Measurements from ENCODE around the gene MPZL1.
A peak's percentile ranks its signal among the peaks of the same experiment; 100 is the strongest.

The MPZL1 gene

DNA sequence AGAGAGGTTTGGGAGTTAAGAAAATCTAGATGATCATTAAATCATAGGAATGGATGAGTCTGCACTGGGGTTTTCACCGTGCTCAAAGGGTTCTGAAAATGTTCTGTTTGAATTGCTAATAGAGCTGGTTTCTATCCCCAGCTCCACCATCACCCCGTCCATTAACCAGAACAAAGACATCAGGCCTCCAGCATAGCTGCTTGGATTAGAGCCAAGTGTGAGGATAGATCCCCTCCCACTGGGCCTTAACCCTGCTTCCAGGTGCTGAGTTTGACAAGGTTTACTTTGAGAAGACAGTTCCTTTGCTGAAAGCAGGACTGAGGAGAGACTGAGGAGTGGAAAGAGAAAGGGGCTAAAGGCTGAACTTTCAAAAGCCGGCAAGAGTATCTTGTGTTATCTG, 48.3 kb downstream of the MPZL1 start:
- in situ Hi-C loops (cut with HindIII; ENCODE audit: low sequenced_read_pairs): no loop called here
- H3K4me3 ChIP-seq (ENCODE audit: low read depth, low read length): no peak overlapping the region
- no peak for DNase-seq (ENCODE audit: low read depth, low spot score)
- TF ChIP-seq, protein P1, sequence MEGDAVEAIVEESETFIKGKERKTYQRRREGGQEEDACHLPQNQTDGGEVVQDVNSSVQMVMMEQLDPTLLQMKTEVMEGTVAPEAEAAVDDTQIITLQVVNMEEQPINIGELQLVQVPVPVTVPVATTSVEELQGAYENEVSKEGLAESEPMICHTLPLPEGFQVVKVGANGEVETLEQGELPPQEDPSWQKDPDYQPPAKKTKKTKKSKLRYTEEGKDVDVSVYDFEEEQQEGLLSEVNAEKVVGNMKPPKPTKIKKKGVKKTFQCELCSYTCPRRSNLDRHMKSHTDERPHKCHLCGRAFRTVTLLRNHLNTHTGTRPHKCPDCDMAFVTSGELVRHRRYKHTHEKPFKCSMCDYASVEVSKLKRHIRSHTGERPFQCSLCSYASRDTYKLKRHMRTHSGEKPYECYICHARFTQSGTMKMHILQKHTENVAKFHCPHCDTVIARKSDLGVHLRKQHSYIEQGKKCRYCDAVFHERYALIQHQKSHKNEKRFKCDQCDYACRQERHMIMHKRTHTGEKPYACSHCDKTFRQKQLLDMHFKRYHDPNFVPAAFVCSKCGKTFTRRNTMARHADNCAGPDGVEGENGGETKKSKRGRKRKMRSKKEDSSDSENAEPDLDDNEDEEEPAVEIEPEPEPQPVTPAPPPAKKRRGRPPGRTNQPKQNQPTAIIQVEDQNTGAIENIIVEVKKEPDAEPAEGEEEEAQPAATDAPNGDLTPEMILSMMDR (IDR thresholded peaks at IDR 0.05; ENCODE audit: low read depth, low read length): no peak

DNA sequence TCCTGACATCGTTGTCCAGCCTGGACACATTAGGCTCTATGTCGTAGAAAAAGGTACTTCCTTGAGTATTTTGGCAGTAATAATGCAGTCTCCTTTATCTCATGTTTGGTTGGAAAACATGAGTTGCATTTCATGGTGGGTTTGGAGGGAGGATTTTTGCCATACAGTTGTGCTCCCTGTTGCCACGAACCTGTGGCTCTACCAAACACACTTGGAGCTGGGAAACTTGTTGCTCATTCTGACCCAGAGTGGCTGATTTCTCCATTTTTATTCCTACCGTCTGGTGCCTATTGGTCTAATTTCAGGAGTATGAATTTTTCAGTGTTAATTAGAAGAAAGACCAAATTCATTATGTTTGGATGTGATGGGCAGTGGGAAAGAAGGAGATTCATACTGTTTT, 50.7 kb downstream of the MPZL1 start:
- in situ Hi-C loops (cut with HindIII; ENCODE audit: low sequenced_read_pairs): no loop called here
- TF ChIP-seq, protein P1 (IDR thresholded peaks at IDR 0.05; ENCODE audit: low read depth, low read length): no peak
- DNase-seq (ENCODE audit: low read depth, low spot score): no peak
- no peak overlapping the region for H3K4me3 ChIP-seq (ENCODE audit: low read depth, low read length)

DNA sequence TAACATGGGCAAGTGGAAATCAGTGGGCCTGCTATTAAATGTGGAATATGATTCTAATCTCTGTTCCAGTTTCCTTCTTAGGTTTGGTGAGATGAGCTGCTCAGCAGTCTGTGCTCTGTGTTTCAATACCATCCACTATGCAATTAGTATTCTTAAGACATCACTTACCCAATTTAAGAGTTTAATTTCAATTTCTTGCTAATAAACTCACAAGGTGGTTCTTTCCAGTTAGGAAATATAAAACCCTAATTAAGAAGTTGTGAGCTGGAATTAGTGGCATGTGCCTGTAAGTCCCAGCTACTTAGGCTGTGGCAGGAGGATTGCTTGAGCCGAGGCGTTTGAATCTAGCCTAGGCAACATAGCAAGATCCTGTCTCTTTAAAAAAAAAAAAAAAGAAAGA, 51.7 kb downstream of the MPZL1 start:
- TF ChIP-seq, protein P1 (IDR thresholded peaks at IDR 0.05; ENCODE audit: low read depth, low read length): no peak
- no peak overlapping the region for H3K4me3 ChIP-seq (ENCODE audit: low read depth, low read length)
- in situ Hi-C loops (cut with HindIII; ENCODE audit: low sequenced_read_pairs): no loop called here
- no peak for DNase-seq (ENCODE audit: low read depth, low spot score)

DNA sequence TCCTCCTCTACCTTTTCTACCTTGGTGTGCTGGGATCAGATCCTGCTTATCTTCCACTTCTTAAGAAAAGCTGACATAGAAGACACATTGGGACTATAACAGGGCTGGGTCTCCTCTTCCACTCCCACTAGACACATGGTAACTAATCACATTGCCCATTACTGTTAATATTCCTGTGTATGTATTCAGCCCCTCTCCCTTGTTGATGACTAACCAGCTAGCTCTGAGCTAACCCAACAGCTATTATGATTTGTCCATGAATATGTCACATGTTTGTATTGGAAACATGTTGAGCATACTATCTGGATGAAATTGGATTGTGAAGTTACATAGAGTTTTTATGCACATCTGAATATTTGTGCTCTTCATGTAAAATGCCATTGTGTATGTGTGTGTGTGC, 52.9 kb downstream of the MPZL1 start:
- TF ChIP-seq, protein P1 (IDR thresholded peaks at IDR 0.05; ENCODE audit: low read depth, low read length): no peak
- peak; percentile 17 for DNase-seq (ENCODE audit: low read depth, low spot score)
- no peak overlapping the region for H3K4me3 ChIP-seq (ENCODE audit: low read depth, low read length)
- in situ Hi-C loops (cut with HindIII; ENCODE audit: low sequenced_read_pairs): no loop called here

DNA sequence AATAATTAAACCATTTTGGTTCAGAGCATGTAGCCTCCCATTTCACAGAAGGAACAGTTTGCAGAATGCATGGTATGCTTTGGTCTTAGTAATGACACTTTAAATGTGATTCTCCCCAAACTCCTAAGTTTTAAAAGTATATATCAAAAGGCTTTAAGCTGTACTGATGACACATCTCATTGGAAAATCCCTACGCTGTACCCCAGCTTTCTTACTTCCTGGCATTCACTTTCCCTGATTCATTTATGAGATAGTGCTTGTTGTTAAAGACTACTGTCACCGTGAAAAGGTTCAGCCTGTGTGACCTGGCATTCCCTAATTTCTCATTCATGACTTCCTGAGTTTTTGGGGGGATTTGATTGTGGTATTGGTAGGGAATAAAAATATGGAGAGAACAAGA, 53.4 kb downstream of the MPZL1 start:
- no peak overlapping the region for H3K4me3 ChIP-seq (ENCODE audit: low read depth, low read length)
- in situ Hi-C loops (cut with HindIII; ENCODE audit: low sequenced_read_pairs): no loop called here
- TF ChIP-seq, protein P1 (IDR thresholded peaks at IDR 0.05; ENCODE audit: low read depth, low read length): no peak
- DNase-seq (ENCODE audit: low read depth, low spot score): peak; percentile 17

DNA sequence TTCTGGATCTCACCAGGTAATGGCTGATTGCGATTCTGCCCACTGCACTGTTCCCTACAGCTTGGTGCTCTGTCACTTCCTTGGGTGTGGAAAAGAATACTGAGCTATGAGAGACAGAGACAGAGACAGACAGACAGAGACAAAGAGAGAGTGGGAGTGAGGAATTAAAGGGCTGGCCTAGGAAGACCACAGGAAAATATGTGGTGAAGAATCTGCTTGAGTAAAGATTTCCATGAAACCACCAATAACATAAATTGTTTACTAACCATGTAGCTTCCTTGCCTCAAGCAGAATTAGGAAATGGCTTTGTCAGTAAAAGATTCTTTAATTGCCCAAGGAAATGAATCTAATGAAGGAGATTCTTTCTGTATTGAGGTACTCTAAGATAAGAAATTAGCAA, 54.4 kb downstream of the MPZL1 start:
- peak; percentile 26 for DNase-seq (ENCODE audit: low read depth, low spot score)
- H3K4me3 ChIP-seq (ENCODE audit: low read depth, low read length): no peak overlapping the region
- TF ChIP-seq, protein P1 (IDR thresholded peaks at IDR 0.05; ENCODE audit: low read depth, low read length): no peak
- in situ Hi-C loops (cut with HindIII; ENCODE audit: low sequenced_read_pairs): no loop called here

Measured in astrocyte of the spinal cord (primary cell).